ENCODE results near the gene ABHD14A.

The ABHD14A gene

GRCh38 chr3:51957520-51958205 is 17.2 kb upstream of the ABHD14A start:
- DNase-seq: no peak

DNA sequence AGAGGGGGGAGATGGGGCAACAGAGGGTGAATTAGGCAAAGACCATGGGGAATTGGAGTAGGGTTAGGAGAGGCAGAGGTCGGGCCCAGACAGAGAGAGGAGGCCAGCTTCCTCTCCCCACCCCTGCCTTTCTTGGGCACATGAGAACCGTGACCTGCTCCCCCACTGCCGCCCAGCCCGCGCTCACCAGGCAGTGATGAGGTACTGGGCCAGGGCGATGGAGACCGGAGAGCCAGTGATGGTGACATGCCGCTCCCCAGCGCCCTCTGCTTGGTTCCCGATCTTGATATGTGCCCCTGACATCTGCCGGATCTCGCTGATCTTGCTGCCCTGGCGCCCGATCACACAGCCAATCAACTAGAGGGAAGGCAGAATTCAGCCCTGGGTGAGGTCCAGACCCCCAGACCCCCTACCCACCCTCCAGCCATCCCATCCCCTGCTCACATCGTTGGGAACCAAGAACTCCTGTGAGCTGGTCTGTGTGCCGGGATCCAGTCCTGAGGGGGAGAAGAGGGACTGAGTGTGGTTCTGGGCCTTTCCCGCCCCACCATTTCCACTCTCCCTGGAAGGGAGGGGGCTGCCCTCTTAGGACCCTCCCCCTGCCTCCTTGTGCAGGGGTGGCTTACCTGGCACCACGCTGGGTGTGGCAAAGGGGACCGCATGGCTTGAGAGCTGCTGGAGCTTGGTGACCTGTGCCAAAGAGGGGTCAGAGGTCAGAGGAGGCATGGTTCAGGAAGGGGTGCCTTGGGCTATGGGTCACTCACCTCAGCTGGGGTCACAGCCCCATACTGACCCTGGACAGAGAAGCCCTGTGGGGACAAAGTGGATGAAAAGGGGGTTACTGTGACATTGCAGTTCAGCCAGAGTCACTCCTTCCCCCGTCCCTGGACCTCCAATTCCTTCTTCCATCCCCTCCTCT is 16.0 kb upstream of the ABHD14A start:
- no peak for DNase-seq

- DNase-seq: no peak
Observed at GRCh38 chr3:51959651-51960050, 15.2 kb upstream of the ABHD14A start.

GRCh38 chr3:51960386-51960785 is 14.5 kb upstream of the ABHD14A start:
- no peak for DNase-seq

DNA sequence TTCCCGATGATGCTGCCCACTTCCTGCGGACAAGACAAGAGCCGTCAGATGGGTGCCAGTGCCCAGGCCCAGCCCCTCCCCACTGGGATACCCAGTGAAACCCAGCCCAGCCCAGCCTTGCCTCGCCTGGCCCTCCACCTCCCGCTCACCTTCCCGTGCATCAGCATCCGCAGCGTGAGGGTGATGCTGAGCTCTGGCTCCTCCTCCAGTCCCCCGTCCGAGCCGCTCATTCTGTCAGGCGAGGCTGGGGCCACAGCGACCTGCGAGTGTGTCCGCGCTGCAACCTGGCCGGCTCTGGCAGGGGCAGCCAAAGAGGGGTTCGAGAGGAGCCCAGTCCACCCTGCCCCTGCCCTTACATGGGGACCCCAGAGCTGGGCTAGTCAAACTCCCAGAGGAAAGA is 13.9 kb upstream of the ABHD14A start:
- no peak for DNase-seq

GRCh38 chr3:51961602-51962569 is 13.0 kb upstream of the ABHD14A start:
- DNase-seq: peak; percentile 91 to 95

DNA sequence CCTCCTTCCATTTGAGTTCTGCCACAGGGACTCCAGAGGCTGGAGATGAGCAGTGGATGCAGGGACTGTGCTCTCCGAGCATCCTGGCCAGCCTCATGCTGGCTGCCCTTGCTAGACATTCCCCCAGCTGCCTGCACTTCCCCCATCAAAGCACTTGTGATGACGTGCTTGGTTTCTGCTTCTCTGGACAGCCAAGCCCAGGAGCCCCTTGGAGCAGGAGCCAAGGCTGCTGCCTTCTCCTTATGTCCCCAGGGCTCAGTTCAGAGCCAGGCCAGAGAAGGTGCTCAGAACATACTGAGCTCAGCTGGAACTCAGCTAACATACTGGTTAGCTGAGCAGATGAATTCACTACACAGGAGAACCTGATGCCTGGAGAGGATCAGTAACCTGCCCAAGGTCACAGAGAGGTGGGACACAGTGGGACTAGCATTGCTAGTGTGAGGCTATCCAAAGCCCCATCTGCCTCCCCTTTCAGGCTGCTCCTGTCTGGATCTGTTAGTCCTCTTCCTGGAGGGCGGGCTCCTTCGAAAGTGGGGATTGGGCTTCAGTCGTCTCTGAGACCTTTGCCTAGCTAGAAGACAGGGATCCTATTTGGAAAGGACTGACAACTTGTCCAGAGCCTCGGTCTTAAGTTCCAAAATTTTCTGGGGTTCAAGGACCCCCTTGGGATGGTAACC is 11.9 kb upstream of the ABHD14A start:
- DNase-seq: peak; percentile 52 to 74

GRCh38 chr3:51963951-51964451 is 10.9 kb upstream of the ABHD14A start:
- peak; percentile 97 to 98 for DNase-seq

- DNase-seq: peak in 1 of 2 experiments; percentile 81
Observed at GRCh38 chr3:51964521-51964920, 10.3 kb upstream of the ABHD14A start.

DNA sequence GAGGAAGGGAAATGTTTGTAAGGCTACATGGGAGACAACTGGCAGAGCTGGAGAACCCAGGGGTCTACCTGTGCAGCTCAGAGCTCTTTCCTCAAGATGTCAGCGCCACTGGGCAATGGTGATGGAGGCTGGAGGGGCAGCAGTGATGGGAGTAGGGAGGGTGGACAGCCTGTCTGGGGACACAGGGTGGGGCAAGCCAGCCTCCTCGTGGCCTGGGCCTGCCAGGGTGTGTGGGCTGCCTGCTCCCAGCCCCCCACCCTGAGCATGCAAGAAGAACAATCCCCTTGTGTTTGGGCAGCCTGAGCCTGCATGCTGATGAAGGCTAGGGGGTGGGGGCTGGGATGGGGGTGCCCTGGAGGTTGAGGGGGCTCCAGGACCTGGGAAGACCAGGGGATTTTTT is 8.8 kb upstream of the ABHD14A start:
- peak in 1 of 2 experiments; percentile 28 for DNase-seq

DNA sequence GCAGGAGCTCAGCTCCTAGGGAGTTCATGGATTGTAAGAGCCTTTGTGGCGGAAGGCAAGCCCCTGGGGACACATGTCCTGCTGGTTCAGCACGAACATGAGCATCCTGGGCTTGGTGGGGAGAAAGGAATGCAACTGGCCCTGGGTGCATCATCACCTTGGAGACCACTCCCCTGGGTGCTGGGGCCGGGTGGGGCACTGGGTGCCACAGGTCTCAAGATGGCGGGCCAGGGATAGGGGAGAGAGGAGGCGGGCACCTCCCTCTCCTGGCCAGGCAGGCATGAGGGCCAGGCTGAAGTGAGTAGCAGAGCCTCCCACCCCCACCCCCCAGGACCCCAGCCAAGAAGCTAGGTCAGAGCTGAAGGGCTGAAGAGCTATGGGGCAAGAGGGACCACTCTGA is 8.4 kb upstream of the ABHD14A start:
- DNase-seq: peak; percentile 33 to 45

- DNase-seq: peak in 1 of 2 experiments; percentile 46
Observed at GRCh38 chr3:51966922-51967383, 7.9 kb upstream of the ABHD14A start.

- DNase-seq: peak in 1 of 2 experiments; percentile 54
Observed at GRCh38 chr3:51967384-51968169, 7.3 kb upstream of the ABHD14A start, which contains the start of gene PCBP4. PCBP4 (minus strand) TSS chr3:51967454; CDS start chr3:51961240, 6,214 bp downstream.

DNA sequence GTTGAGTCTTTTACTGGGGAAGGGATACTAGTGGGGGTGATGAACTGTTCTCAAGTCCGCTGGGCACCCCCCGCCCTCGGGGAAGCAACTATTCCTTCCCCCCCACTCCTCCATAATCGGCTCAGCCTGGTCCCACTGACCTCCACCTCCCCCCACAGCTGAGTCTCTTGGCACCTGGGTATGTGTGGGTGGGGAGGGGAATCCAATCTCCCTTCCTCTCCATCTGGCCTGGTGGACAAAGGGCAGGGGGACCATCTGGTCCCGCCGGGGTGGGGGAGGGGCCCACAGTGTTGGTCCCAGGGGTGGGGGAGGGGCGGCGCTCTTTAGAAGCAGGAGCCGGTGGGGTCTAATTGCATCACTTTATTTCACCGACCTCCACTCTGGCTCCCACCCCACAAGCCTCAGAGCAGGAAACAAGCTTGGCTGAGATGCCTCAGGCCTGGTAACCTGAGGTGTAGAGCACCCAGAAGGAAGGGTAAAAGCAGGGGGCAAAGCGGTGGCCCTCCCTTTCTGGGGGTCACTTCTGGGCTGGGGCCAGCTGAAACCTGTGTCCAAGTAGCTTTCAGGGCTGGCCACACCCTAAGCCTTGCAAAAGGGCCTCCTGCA is 6.6 kb upstream of the ABHD14A start:
- DNase-seq: peak; percentile 87 to 95

DNA sequence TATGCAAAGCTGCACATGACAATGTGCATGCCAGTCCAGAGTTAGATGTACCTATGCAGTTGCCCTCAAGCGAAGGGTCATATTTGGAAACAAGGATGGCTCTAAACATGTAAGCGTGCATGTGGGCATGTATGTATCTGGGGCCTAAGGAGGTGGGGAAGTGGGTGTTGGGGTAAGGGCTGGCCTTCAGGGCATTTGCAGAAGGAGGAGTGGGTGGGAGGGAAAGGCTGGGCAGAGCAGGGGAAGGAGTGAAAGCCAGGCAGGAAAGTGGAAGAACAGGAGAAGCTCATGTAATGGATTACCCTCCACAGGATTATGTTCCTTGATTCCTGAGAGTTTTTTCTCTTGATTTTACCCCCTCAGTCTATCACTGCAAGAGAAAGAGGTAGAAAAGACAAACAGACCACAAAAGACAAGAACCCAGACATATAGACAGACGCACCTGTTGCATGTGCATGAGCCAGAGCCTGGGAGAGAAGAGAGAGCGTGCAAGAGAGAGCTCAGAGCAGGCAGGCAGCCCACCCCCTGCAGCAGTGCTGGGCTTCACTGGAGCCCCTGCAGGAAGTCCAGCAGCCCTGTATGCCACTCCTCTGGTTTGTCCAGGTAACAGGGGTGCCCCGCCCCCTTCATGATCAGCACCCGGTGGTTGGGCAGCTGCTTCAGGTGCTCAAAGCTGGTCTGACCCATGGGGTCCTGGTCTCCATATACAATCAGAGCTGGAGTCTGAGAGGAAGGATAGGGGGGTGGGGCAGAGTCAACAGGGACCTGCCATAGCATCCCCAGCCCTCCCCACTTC is 5.8 kb upstream of the ABHD14A start:
- DNase-seq: peak in 1 of 2 experiments; percentile 54

DNA sequence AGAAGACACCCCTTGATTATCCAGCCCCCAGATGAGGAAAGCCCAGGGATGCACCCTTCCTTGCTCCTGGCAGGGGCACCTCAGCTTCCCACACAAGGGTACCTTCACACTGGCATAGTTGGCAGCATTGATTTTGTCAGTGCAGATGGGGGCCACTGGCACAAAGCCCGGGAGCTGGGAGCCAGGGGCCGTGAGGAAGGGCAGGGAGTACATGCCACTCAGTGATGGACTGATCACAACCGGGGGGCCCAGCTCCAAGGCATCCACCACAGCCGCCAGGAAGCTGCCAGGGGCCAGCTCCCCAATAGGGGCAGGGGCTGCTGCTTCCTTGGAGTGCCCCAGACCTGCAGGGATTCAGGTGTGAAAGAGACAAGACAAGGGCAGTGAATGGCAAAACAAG is 5.0 kb upstream of the ABHD14A start:
- DNase-seq: no peak

DNA sequence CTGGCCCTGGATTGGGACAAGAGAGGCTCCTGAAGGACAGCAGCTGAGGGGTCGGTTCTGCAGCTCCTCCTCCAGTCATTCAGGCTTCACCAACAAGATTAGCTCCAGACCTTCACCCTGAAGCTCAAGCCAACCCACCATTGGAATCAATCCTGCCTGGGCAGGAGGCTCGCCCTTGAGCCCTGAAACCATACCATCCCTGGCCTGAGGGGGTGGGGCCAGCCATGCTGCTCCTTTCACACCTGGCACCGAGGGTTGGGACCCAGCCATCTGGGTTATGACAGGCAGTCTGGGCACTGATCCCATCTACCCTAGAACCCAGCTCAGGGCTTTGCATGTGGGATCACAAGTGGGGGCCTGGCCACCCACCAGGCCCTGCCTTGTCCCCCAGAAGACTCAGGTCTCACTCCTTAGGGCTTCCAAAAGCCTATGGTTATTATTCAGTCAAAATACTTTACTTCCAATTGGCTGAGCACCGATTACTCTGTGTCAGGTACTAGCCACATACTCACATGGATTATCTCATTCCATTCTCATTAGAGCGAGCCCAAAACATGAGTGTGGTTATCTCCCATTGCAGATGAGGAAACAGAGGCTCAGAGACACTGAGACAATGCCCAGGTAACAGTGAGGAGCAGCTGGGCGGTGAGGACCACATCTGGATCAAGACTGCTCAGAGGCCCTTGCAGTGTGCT is 4.1 kb upstream of the ABHD14A start:
- peak; percentile 23 to 61 for DNase-seq

DNA sequence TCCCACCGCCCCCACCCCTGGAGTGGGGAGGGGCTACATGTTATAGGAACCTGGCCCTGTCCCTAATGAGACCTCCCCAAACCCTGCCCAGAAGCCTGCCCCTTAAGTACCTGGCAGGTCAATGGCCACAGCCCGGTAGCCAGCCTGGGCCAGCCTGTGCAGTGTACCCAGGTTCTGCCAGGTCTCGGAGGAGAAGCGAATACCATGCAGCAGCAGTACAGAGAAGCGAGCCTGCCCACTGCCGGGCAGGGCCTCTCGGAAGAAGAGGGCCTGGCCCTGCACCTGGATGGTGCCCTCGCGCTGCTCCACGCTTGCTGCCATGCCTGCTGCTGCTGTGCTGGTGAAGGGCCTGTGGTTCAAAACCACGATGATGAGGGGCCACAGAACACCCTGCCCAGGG is 3.5 kb upstream of the ABHD14A start:
- no peak for DNase-seq
